Naive thymus-derived CD4-positive, alpha-beta T cell (primary cell): Measurements from ENCODE around the gene NTRK2. TPM values are rescaled to one million over a fixed set of nuclear protein-coding genes. Genes with fewer than 3 reads are reported as not detected.
A peak's percentile ranks its signal among the peaks of the same experiment; 100 is the strongest.

ENCODE experiments used
- ATAC-seq: fragments of 150-1000 bp; cut with Tn5 transposase; 2 replicates; pipeline ENCODE4 v1.10.0; 2021; ENCODE audit warnings: mild to moderate bottlenecking, moderate library complexity
- CTCF ChIA-PET: fragments of 350-600 bp; sonication (Branson Sonifier 250); formaldehyde crosslinking; loops from one replicate; lab custom pipeline; 2021; ENCODE audit warnings: antibody characterized with exemption; lab: Charles Lee
- POLR2A ChIA-PET: fragments of 350-600 bp; sonication (Branson Sonifier 250); formaldehyde crosslinking; loops from one replicate; lab custom pipeline; 2021; ENCODE audit warnings: antibody characterized with exemption, inconsistent platforms; lab: Charles Lee
- DNase-seq, 9 donors: peaks; one replicate each; pipeline versions ENCODE4 v3.0.0 to v3.0.0-alpha.2; 2020 to 2022; ENCODE audit warnings: mixed read lengths in 1 of 9
- H3K27ac ChIP-seq: one replicate; pipeline ENCODE4 v1.7.0; 2013; ENCODE audit warnings: mild to moderate bottlenecking, low read depth, low read length, moderate library complexity
- H3K27me3 ChIP-seq, 2 donors: one replicate each; pipeline ENCODE4 v1.7.0; 2013; ENCODE audit warnings: low read length in 2 of 2, mild to moderate bottlenecking in 2 of 2, moderate library complexity in 2 of 2; ENCODE audit not compliant: control insufficient read depth in 2 of 2, insufficient read depth in 2 of 2
- H3K36me3 ChIP-seq, 3 experiments: 1 replicate in 2 of 3; 2 replicates in 1 of 3; pipeline ENCODE4 v1.7.0; 2013; ENCODE audit warnings: low read length in 3 of 3, mild to moderate bottlenecking in 3 of 3, moderate library complexity in 1 of 3; ENCODE audit not compliant: insufficient read depth in 3 of 3, control insufficient read depth in 2 of 3
- H3K4me1 ChIP-seq, 2 donors: one replicate each; pipeline ENCODE4 v1.7.0; 2013; ENCODE audit warnings: low read length in 2 of 2, mild to moderate bottlenecking in 2 of 2, moderate library complexity in 1 of 2; ENCODE audit not compliant: control insufficient read depth in 2 of 2, insufficient read depth in 2 of 2
- H3K4me3 ChIP-seq: 2 replicates; pipeline ENCODE4 v1.7.0; 2013; ENCODE audit warnings: mild to moderate bottlenecking, low read length
- H3K9me3 ChIP-seq, 3 experiments: 1 replicate in 2 of 3; 2 replicates in 1 of 3; pipeline ENCODE4 v1.7.0; 2013; ENCODE audit warnings: low read length in 3 of 3; ENCODE audit not compliant: control insufficient read depth in 2 of 3
- H3K27ac Mint-ChIP-seq, 9 donors: one replicate each; pipeline ENCODE4 v1.8.0; 2020 to 2022; ENCODE audit warnings: mixed read lengths in 9 of 9, mild to moderate bottlenecking in 8 of 9, moderate library complexity in 5 of 9, inconsistent platforms in 2 of 9
- H3K27me3 Mint-ChIP-seq, 5 donors: one replicate each; pipeline ENCODE4 v1.8.0; 2021 to 2022; ENCODE audit warnings: mixed read lengths in 5 of 5, mild to moderate bottlenecking in 1 of 5
- H3K36me3 Mint-ChIP-seq, 5 donors: one replicate each; pipeline ENCODE4 v1.8.0; 2020 to 2022; ENCODE audit warnings: mixed read lengths in 5 of 5, mild to moderate bottlenecking in 3 of 5, inconsistent platforms in 1 of 5
- H3K4me1 Mint-ChIP-seq, 7 donors: one replicate each; pipeline ENCODE4 v1.8.0; 2020 to 2022; ENCODE audit warnings: mixed read lengths in 7 of 7, mild to moderate bottlenecking in 3 of 7, inconsistent platforms in 1 of 7
- H3K4me3 Mint-ChIP-seq, 10 donors: one replicate each; pipeline ENCODE4 v1.8.0; 2020 to 2022; ENCODE audit warnings: mild to moderate bottlenecking in 10 of 10, mixed read lengths in 10 of 10, moderate library complexity in 6 of 10, inconsistent platforms in 2 of 10
- H3K9me3 Mint-ChIP-seq, 11 donors: one replicate each; pipeline ENCODE4 v1.8.0; 2020 to 2022; ENCODE audit warnings: mixed read lengths in 11 of 11, mild to moderate bottlenecking in 4 of 11, inconsistent platforms in 1 of 11, moderate library complexity in 1 of 11
- intact Hi-C, 2 donors: fragments of 100-400 bp; cut with micrococcal nuclease; formaldehyde crosslinking; loops; one replicate each; pipeline ENCODE4 v1.15.1; 2023
- polyA plus RNA-seq, 2 donors: library from polyadenylated mRNA; unstranded; fragments of 300-500 nt; fragmentation: Illumina TruSeq; gene quantifications; one replicate each; pipeline ENCODE4 v1.2.3, GENCODE V29; 2021
- total RNA-seq, 6 experiments: library from RNA in 5 of 6; stranded (reverse) in 5 of 6; gene quantifications; 1 replicate in 5 of 6; 2 replicates in 1 of 6; pipeline ENCODE4 v1.2.3 and lab custom pipeline; 2021 to 2026

Gene NTRK2
- total RNA-seq (1 to 10 TPM in 1 of 5 experiments, under 1 TPM in 1, not detected in 3; 0.07 to 1.2 TPM), polyA plus RNA-seq (not detected), total RNA-seq (lab: John Stamatoyannopoulos, UW) (not detected)

GRCh38 chr9:84669288-84670137 is at the start of gene NTRK2:
NTRK2 (plus strand) TSS chr9:84669729; CDS start chr9:84670749, 1,020 bp downstream.
- H3K27ac ChIP-seq, result no peak within 1 kb of the TSS
- H3K27me3 Mint-ChIP-seq, result peaks cover 59 to 75% (median 67%) of the 10 kb centered on the region in 5 donors
- no peaks in the 10 kb centered on the region for H3K36me3 Mint-ChIP-seq
- peaks cover 0 to 5% (median 1%) of the 10 kb centered on the region in 11 donors for H3K9me3 Mint-ChIP-seq
- peak within 1 kb of the TSS in 9 of 10 donors; percentile 6 to 78 (median 56) for H3K4me3 Mint-ChIP-seq
- ChIA-PET CTCF (no interaction called here), POLR2A (no interaction called here)
- H3K27ac Mint-ChIP-seq, result no peak within 1 kb of the TSS
- DNase-seq (peak in 1 of 9 donors; percentile 27), ATAC-seq (peak; percentile 14)
- peaks cover 0 to 12% of the 10 kb centered on the region in 2 donors for H3K27me3 ChIP-seq
- no peaks in the 10 kb centered on the region for H3K36me3 ChIP-seq
- no peaks in the 10 kb centered on the region for H3K4me1 ChIP-seq
- peaks cover 6 to 24% (median 12%) of the 10 kb centered on the region in 7 donors for H3K4me1 Mint-ChIP-seq
- no peaks in the 10 kb centered on the region for H3K9me3 ChIP-seq
- intact Hi-C loops, result no loop called here
- H3K4me3 ChIP-seq, result no peak within 1 kb of the TSS

GRCh38 chr9:84620338-84620737 is 49.2 kb upstream of the NTRK2 start:
- Mint-ChIP-seq H3K4me3 (no peak overlapping the region), H3K4me1 (no peaks in the 10 kb centered on the region), H3K9me3 (peaks cover 0 to 4% (median 0%) of the 10 kb centered on the region in 11 donors), H3K27ac (no peak overlapping the region), H3K36me3 (no peaks in the 10 kb centered on the region), H3K27me3 (peaks cover 0 to 15% (median 3%) of the 10 kb centered on the region in 5 donors)
- ChIA-PET POLR2A (no interaction called here), CTCF (no interaction called here)
- Histone ChIP-seq H3K4me1 (no peaks in the 10 kb centered on the region), H3K9me3 (no peaks in the 10 kb centered on the region), H3K4me3 (no peak overlapping the region), H3K36me3 (no peaks in the 10 kb centered on the region), H3K27me3 (no peaks in the 10 kb centered on the region), H3K27ac (no peak overlapping the region)
- DNase-seq, result no peak
- no peak for ATAC-seq
- intact Hi-C loops, result no loop called here

GRCh38 chr9:84621811-84622210 is 47.7 kb upstream of the NTRK2 start:
- Histone ChIP-seq H3K36me3 (no peaks in the 10 kb centered on the region), H3K9me3 (no peaks in the 10 kb centered on the region), H3K4me3 (no peak overlapping the region), H3K4me1 (no peaks in the 10 kb centered on the region), H3K27ac (no peak overlapping the region), H3K27me3 (no peaks in the 10 kb centered on the region)
- Mint-ChIP-seq H3K27me3 (peaks cover 0 to 15% (median 3%) of the 10 kb centered on the region in 5 donors), H3K27ac (no peak overlapping the region), H3K36me3 (peaks cover 0 to 4% (median 0%) of the 10 kb centered on the region in 5 donors), H3K4me1 (no peaks in the 10 kb centered on the region), H3K9me3 (peaks cover 0 to 8% (median 0%) of the 10 kb centered on the region in 11 donors), H3K4me3 (no peak overlapping the region)
- ChIA-PET CTCF (no interaction called here), POLR2A (no interaction called here)
- intact Hi-C loops, result loop anchor here in 1 of 2 donors (1.0 kb wide), 1 partner anchor 22 kb away; no protein-coding TSS in a partner anchor
- ATAC-seq (no peak), DNase-seq (no peak)

GRCh38 chr9:84622981-84623380 is 46.5 kb upstream of the NTRK2 start:
- Histone ChIP-seq H3K27ac (no peak overlapping the region), H3K4me3 (no peak overlapping the region), H3K36me3 (no peaks in the 10 kb centered on the region), H3K4me1 (no peaks in the 10 kb centered on the region), H3K27me3 (no peaks in the 10 kb centered on the region), H3K9me3 (no peaks in the 10 kb centered on the region)
- H3K36me3 Mint-ChIP-seq, result peaks cover 0 to 4% (median 0%) of the 10 kb centered on the region in 5 donors
- ChIA-PET CTCF (no interaction called here), POLR2A (no interaction called here)
- no peak for DNase-seq
- peaks cover 0 to 11% (median 3%) of the 10 kb centered on the region in 5 donors for H3K27me3 Mint-ChIP-seq
- no peaks in the 10 kb centered on the region for H3K4me1 Mint-ChIP-seq
- no peak overlapping the region for H3K27ac Mint-ChIP-seq
- intact Hi-C loops, result loop anchor here in 1 of 2 donors (1.0 kb wide), 1 partner anchor 23 kb away; no protein-coding TSS in a partner anchor
- peaks cover 0 to 8% (median 0%) of the 10 kb centered on the region in 11 donors for H3K9me3 Mint-ChIP-seq
- ATAC-seq, result no peak
- H3K4me3 Mint-ChIP-seq, result no peak overlapping the region

- Mint-ChIP-seq H3K9me3 (peaks cover 0 to 13% (median 4%) of the 10 kb centered on the region in 11 donors), H3K27ac (no peak overlapping the region), H3K4me1 (no peaks in the 10 kb centered on the region), H3K36me3 (peaks cover 0 to 4% (median 0%) of the 10 kb centered on the region in 5 donors), H3K4me3 (no peak overlapping the region), H3K27me3 (peaks cover 0 to 9% (median 5%) of the 10 kb centered on the region in 5 donors)
- Histone ChIP-seq H3K4me3 (no peak overlapping the region), H3K36me3 (no peaks in the 10 kb centered on the region), H3K9me3 (no peaks in the 10 kb centered on the region), H3K27me3 (no peaks in the 10 kb centered on the region), H3K27ac (no peak overlapping the region), H3K4me1 (no peaks in the 10 kb centered on the region)
- POLR2A ChIA-PET, result no interaction called here
- CTCF ChIA-PET, result no interaction called here
- ATAC-seq (no peak), DNase-seq (no peak)
- intact Hi-C loops, result no loop called here
These were observed 33.1 kb upstream of the NTRK2 start for GRCh38 chr9:84636436-84636835.

GRCh38 chr9:84642553-84643141 is 26.9 kb upstream of the NTRK2 start:
- H3K27me3 ChIP-seq, result no peaks in the 10 kb centered on the region
- Mint-ChIP-seq H3K27me3 (peaks cover 0 to 4% (median 0%) of the 10 kb centered on the region in 5 donors), H3K27ac (no peak overlapping the region), H3K4me1 (no peaks in the 10 kb centered on the region), H3K36me3 (peaks cover 0 to 4% (median 0%) of the 10 kb centered on the region in 5 donors), H3K9me3 (peaks cover 0 to 20% (median 4%) of the 10 kb centered on the region in 11 donors), H3K4me3 (no peak overlapping the region)
- no peaks in the 10 kb centered on the region for H3K4me1 ChIP-seq
- intact Hi-C loops, result no loop called here
- H3K4me3 ChIP-seq, result no peak overlapping the region
- DNase-seq (no peak), ATAC-seq (no peak)
- POLR2A ChIA-PET, result no interaction called here
- no peaks in the 10 kb centered on the region for H3K36me3 ChIP-seq
- H3K27ac ChIP-seq, result no peak overlapping the region
- H3K9me3 ChIP-seq, result no peaks in the 10 kb centered on the region
- CTCF ChIA-PET, result no interaction called here
